ENCODE results near the gene HDGF.

GRCh38 chr1:156765666-156766065 lies 14.2 kb upstream of the HDGF start:
- TF ChIP-seq EZH2 (IDR thresholded peaks at IDR 0.05; ENCODE audit: borderline replicate concordance, low read length) (no peak), CTCF (IDR thresholded peaks at IDR 0.05; ENCODE audit: low read length) (no peak)
